Stimulated activated naive CD8-positive, alpha-beta T cell treated with anti-CD3 and anti-CD28 coated beads, Interleukin-15, Interleukin-2, amounts not matched to agents 100 ng/mL and 50 ng/mL, for 24 hours (primary cell): Measurements from ENCODE around the gene ITGB8.
A peak's percentile ranks its signal among the peaks of the same experiment; 100 is the strongest.

Experiments used
- H3K27ac Mint-ChIP-seq: one replicate; pipeline ENCODE4 v1.8.0; 2021; ENCODE audit warnings: mild to moderate bottlenecking, mixed read lengths
- H3K27me3 Mint-ChIP-seq: one replicate; pipeline ENCODE4 v1.8.0; 2021; ENCODE audit warnings: mixed read lengths
- H3K36me3 Mint-ChIP-seq: one replicate; pipeline ENCODE4 v1.8.0; 2021; ENCODE audit warnings: low read depth, mixed read lengths
- H3K4me1 Mint-ChIP-seq: one replicate; pipeline ENCODE4 v1.8.0; 2021; ENCODE audit warnings: low read depth, mixed read lengths
- H3K4me3 Mint-ChIP-seq: one replicate; pipeline ENCODE4 v1.8.0; 2021; ENCODE audit warnings: mild to moderate bottlenecking, mixed read lengths
- H3K9me3 Mint-ChIP-seq: one replicate; pipeline ENCODE4 v1.8.0; 2021; ENCODE audit warnings: mixed read lengths

ITGB8 gene

GRCh38 chr7:20330239-20330927 is at the start of gene ITGB8:
Gene ITGB8, plus strand, starts transcription at chr7:20330900. Its CDS starts 907 bp downstream, at chr7:20331807.
- Mint-ChIP-seq H3K4me3 (peak within 1 kb of the TSS; percentile 83), H3K27me3 (peaks cover 65% of the 10 kb centered on the region), H3K9me3 (no peaks in the 10 kb centered on the region), H3K36me3 (no peaks in the 10 kb centered on the region), H3K27ac (peak within 1 kb of the TSS; percentile 72), H3K4me1 (peaks cover 25% of the 10 kb centered on the region)

- Mint-ChIP-seq H3K4me1 (no peaks in the 10 kb centered on the region), H3K9me3 (no peaks in the 10 kb centered on the region), H3K27me3 (no peaks in the 10 kb centered on the region), H3K27ac (no peak overlapping the region), H3K4me3 (no peak overlapping the region), H3K36me3 (no peaks in the 10 kb centered on the region)
These were observed 47.7 kb upstream of the ITGB8 start for GRCh38 chr7:20282959-20283358.

GRCh38 chr7:20283385-20283784 is 47.3 kb upstream of the ITGB8 start:
- H3K4me3 Mint-ChIP-seq = no peak overlapping the region
- H3K36me3 Mint-ChIP-seq = no peaks in the 10 kb centered on the region
- H3K27ac Mint-ChIP-seq = no peak overlapping the region
- H3K9me3 Mint-ChIP-seq = no peaks in the 10 kb centered on the region
- H3K27me3 Mint-ChIP-seq = no peaks in the 10 kb centered on the region
- H3K4me1 Mint-ChIP-seq = no peaks in the 10 kb centered on the region

- no peaks in the 10 kb centered on the region for H3K9me3 Mint-ChIP-seq
- H3K27ac Mint-ChIP-seq = no peak overlapping the region
- no peaks in the 10 kb centered on the region for H3K36me3 Mint-ChIP-seq
- H3K4me3 Mint-ChIP-seq = no peak overlapping the region
- no peaks in the 10 kb centered on the region for H3K27me3 Mint-ChIP-seq
- no peaks in the 10 kb centered on the region for H3K4me1 Mint-ChIP-seq
These were observed 46.5 kb upstream of the ITGB8 start for GRCh38 chr7:20284003-20284770.

GRCh38 chr7:20284771-20285143 is 45.9 kb upstream of the ITGB8 start:
- Mint-ChIP-seq H3K27ac (no peak overlapping the region), H3K36me3 (no peaks in the 10 kb centered on the region), H3K4me1 (no peaks in the 10 kb centered on the region), H3K9me3 (no peaks in the 10 kb centered on the region), H3K27me3 (no peaks in the 10 kb centered on the region), H3K4me3 (no peak overlapping the region)

- Mint-ChIP-seq H3K27ac (no peak overlapping the region), H3K4me1 (no peaks in the 10 kb centered on the region), H3K4me3 (no peak overlapping the region), H3K36me3 (no peaks in the 10 kb centered on the region), H3K9me3 (no peaks in the 10 kb centered on the region), H3K27me3 (no peaks in the 10 kb centered on the region)
These were observed 43.4 kb upstream of the ITGB8 start for GRCh38 chr7:20287317-20287716.

GRCh38 chr7:20288036-20288435 is 42.7 kb upstream of the ITGB8 start:
- H3K36me3 Mint-ChIP-seq = no peaks in the 10 kb centered on the region
- no peaks in the 10 kb centered on the region for H3K4me1 Mint-ChIP-seq
- H3K9me3 Mint-ChIP-seq = no peaks in the 10 kb centered on the region
- H3K4me3 Mint-ChIP-seq = no peak overlapping the region
- no peak overlapping the region for H3K27ac Mint-ChIP-seq
- H3K27me3 Mint-ChIP-seq = no peaks in the 10 kb centered on the region

GRCh38 chr7:20290505-20291111 is 40.1 kb upstream of the ITGB8 start:
- Mint-ChIP-seq H3K4me1 (no peaks in the 10 kb centered on the region), H3K36me3 (no peaks in the 10 kb centered on the region), H3K27ac (no peak overlapping the region), H3K4me3 (no peak overlapping the region), H3K27me3 (no peaks in the 10 kb centered on the region), H3K9me3 (peaks cover 4% of the 10 kb centered on the region)

- Mint-ChIP-seq H3K36me3 (no peaks in the 10 kb centered on the region), H3K4me3 (no peak overlapping the region), H3K27ac (no peak overlapping the region), H3K4me1 (no peaks in the 10 kb centered on the region), H3K27me3 (no peaks in the 10 kb centered on the region), H3K9me3 (peaks cover 4% of the 10 kb centered on the region)
These were observed 37.4 kb upstream of the ITGB8 start for GRCh38 chr7:20293336-20293735.

GRCh38 chr7:20296444-20296843 is 34.3 kb upstream of the ITGB8 start:
- Mint-ChIP-seq H3K4me3 (no peak overlapping the region), H3K27me3 (no peaks in the 10 kb centered on the region), H3K9me3 (peaks cover 4% of the 10 kb centered on the region), H3K27ac (no peak overlapping the region), H3K4me1 (peaks cover 9% of the 10 kb centered on the region), H3K36me3 (no peaks in the 10 kb centered on the region)

GRCh38 chr7:20296901-20297300 is 33.8 kb upstream of the ITGB8 start:
- Mint-ChIP-seq H3K4me1 (peaks cover 11% of the 10 kb centered on the region), H3K27me3 (no peaks in the 10 kb centered on the region)

GRCh38 chr7:20298486-20298901 is 32.2 kb upstream of the ITGB8 start:
- Mint-ChIP-seq H3K27me3 (no peaks in the 10 kb centered on the region), H3K9me3 (peaks cover 4% of the 10 kb centered on the region), H3K4me1 (peaks cover 11% of the 10 kb centered on the region), H3K27ac (no peak overlapping the region), H3K36me3 (no peaks in the 10 kb centered on the region), H3K4me3 (no peak overlapping the region)

More at GRCh38 chr7:20296901-20297300, 33.8 kb upstream of the ITGB8 start:
- Mint-ChIP-seq H3K36me3 (no peaks in the 10 kb centered on the region), H3K27ac (no peak overlapping the region), H3K4me3 (no peak overlapping the region), H3K9me3 (peaks cover 4% of the 10 kb centered on the region)

- Mint-ChIP-seq H3K4me1 (peaks cover 11% of the 10 kb centered on the region), H3K4me3 (no peak overlapping the region), H3K27me3 (no peaks in the 10 kb centered on the region), H3K27ac (no peak overlapping the region), H3K9me3 (peaks cover 4% of the 10 kb centered on the region), H3K36me3 (no peaks in the 10 kb centered on the region)
These were observed 31.6 kb upstream of the ITGB8 start for GRCh38 chr7:20299145-20299544.

- peaks cover 11% of the 10 kb centered on the region for H3K4me1 Mint-ChIP-seq
- no peak overlapping the region for H3K4me3 Mint-ChIP-seq
- no peaks in the 10 kb centered on the region for H3K27me3 Mint-ChIP-seq
- H3K36me3 Mint-ChIP-seq = no peaks in the 10 kb centered on the region
- H3K9me3 Mint-ChIP-seq = peaks cover 4% of the 10 kb centered on the region
- no peak overlapping the region for H3K27ac Mint-ChIP-seq
These were observed 30.9 kb upstream of the ITGB8 start for GRCh38 chr7:20299647-20300312.
